ENCODE measurements around the gene FCHSD1.

FCHSD1 gene

GRCh38 chr5:141657404-141657803 is 6.2 kb upstream of the FCHSD1 start:
- no CpG with 5 or more reads among the region's 1 CpG for WGBS (ENCODE audit: insufficient coverage, insufficient read length)
- no peaks in the 10 kb centered on the region for H3K27me3 ChIP-seq (ENCODE audit: control insufficient read depth, insufficient read depth, low read length)
- H3K9me3 ChIP-seq (ENCODE audit: control insufficient read depth, insufficient read depth, low read length), result no peaks in the 10 kb centered on the region
- H3K4me1 ChIP-seq (ENCODE audit: control insufficient read depth, insufficient read depth, low read length), result no peaks in the 10 kb centered on the region
- DNase-seq (ENCODE audit: low read depth, low spot score), result no peak
- H3K36me3 ChIP-seq (ENCODE audit: control insufficient read depth, insufficient read depth, low read length), result peaks cover 24% of the 10 kb centered on the region
- no peak overlapping the region for H3K27ac ChIP-seq (ENCODE audit: low read length)
- no peak overlapping the region for H3K4me3 ChIP-seq (ENCODE audit: low read length)

GRCh38 chr5:141656396-141656795 is 5.2 kb upstream of the FCHSD1 start:
- H3K4me1 ChIP-seq (ENCODE audit: control insufficient read depth, insufficient read depth, low read length), result no peaks in the 10 kb centered on the region
- no peaks in the 10 kb centered on the region for H3K9me3 ChIP-seq (ENCODE audit: control insufficient read depth, insufficient read depth, low read length)
- H3K36me3 ChIP-seq (ENCODE audit: control insufficient read depth, insufficient read depth, low read length), result peaks cover 24% of the 10 kb centered on the region
- no peak for DNase-seq (ENCODE audit: low read depth, low spot score)
- H3K27ac ChIP-seq (ENCODE audit: low read length), result no peak overlapping the region
- no peak overlapping the region; the same call in 1 of the 2 replicates for H3K4me3 ChIP-seq (ENCODE audit: low read length)
- WGBS (ENCODE audit: insufficient coverage, insufficient read length), result no CpG with 5 or more reads among the region's 9 CpGs
- H3K27me3 ChIP-seq (ENCODE audit: control insufficient read depth, insufficient read depth, low read length), result no peaks in the 10 kb centered on the region

- H3K36me3 ChIP-seq (ENCODE audit: control insufficient read depth, insufficient read depth, low read length), result peaks cover 24% of the 10 kb centered on the region
- no peak overlapping the region for H3K27ac ChIP-seq (ENCODE audit: low read length)
- WGBS (ENCODE audit: insufficient coverage, insufficient read length), result no CpG with 5 or more reads among the region's 7 CpGs
- H3K9me3 ChIP-seq (ENCODE audit: control insufficient read depth, insufficient read depth, low read length), result no peaks in the 10 kb centered on the region
- no peak overlapping the region for H3K4me3 ChIP-seq (ENCODE audit: low read length)
- H3K4me1 ChIP-seq (ENCODE audit: control insufficient read depth, insufficient read depth, low read length), result no peaks in the 10 kb centered on the region
- no peaks in the 10 kb centered on the region for H3K27me3 ChIP-seq (ENCODE audit: control insufficient read depth, insufficient read depth, low read length)
- DNase-seq (ENCODE audit: low read depth, low spot score), result no peak
Observed at GRCh38 chr5:141655020-141655419, 3.8 kb upstream of the FCHSD1 start.

GRCh38 chr5:141654298-141654697 is 3.1 kb upstream of the FCHSD1 start:
- Histone ChIP-seq H3K27me3 (ENCODE audit: control insufficient read depth, insufficient read depth, low read length) (no peaks in the 10 kb centered on the region), H3K27ac (ENCODE audit: low read length) (no peak overlapping the region), H3K4me1 (ENCODE audit: control insufficient read depth, insufficient read depth, low read length) (no peaks in the 10 kb centered on the region), H3K36me3 (ENCODE audit: control insufficient read depth, insufficient read depth, low read length) (peaks cover 20% of the 10 kb centered on the region), H3K4me3 (ENCODE audit: low read length) (no peak overlapping the region), H3K9me3 (ENCODE audit: control insufficient read depth, insufficient read depth, low read length) (no peaks in the 10 kb centered on the region)
- DNase-seq (ENCODE audit: low read depth, low spot score), result no peak
- no CpG with 5 or more reads among the region's 2 CpGs for WGBS (ENCODE audit: insufficient coverage, insufficient read length)

GRCh38 chr5:141651728-141652105 is 499 bp upstream of the FCHSD1 start:
- Histone ChIP-seq H3K36me3 (ENCODE audit: control insufficient read depth, insufficient read depth, low read length) (peaks cover 15% of the 10 kb centered on the region), H3K27ac (ENCODE audit: low read length) (no peak overlapping the region), H3K4me3 (ENCODE audit: low read length) (no peak overlapping the region; the same call in 1 of the 2 replicates), H3K27me3 (ENCODE audit: control insufficient read depth, insufficient read depth, low read length) (no peaks in the 10 kb centered on the region), H3K4me1 (ENCODE audit: control insufficient read depth, insufficient read depth, low read length) (no peaks in the 10 kb centered on the region), H3K9me3 (ENCODE audit: control insufficient read depth, insufficient read depth, low read length) (no peaks in the 10 kb centered on the region)
- DNase-seq (ENCODE audit: low read depth, low spot score), result no peak
- no CpG with 5 or more reads among the region's 9 CpGs for WGBS (ENCODE audit: insufficient coverage, insufficient read length)

- no peaks in the 10 kb centered on the region for H3K4me1 ChIP-seq (ENCODE audit: control insufficient read depth, insufficient read depth, low read length)
- H3K27ac ChIP-seq (ENCODE audit: low read length), result no peak overlapping the region
- no peaks in the 10 kb centered on the region for H3K9me3 ChIP-seq (ENCODE audit: control insufficient read depth, insufficient read depth, low read length)
- peaks cover 8% of the 10 kb centered on the region; the same call in 1 of the 2 replicates for H3K36me3 ChIP-seq (ENCODE audit: control insufficient read depth, insufficient read depth, low read length)
- no peak for DNase-seq (ENCODE audit: low read depth, low spot score)
- H3K4me3 ChIP-seq (ENCODE audit: low read length), result no peak overlapping the region
- H3K27me3 ChIP-seq (ENCODE audit: control insufficient read depth, insufficient read depth, low read length), result no peaks in the 10 kb centered on the region
Observed at GRCh38 chr5:141649972-141650371, 1.2 kb downstream of the FCHSD1 start.

GRCh38 chr5:141649056-141649688 is 2.0 kb downstream of the FCHSD1 start:
- Histone ChIP-seq H3K27me3 (ENCODE audit: control insufficient read depth, insufficient read depth, low read length) (no peaks in the 10 kb centered on the region), H3K4me1 (ENCODE audit: control insufficient read depth, insufficient read depth, low read length) (no peaks in the 10 kb centered on the region), H3K9me3 (ENCODE audit: control insufficient read depth, insufficient read depth, low read length) (no peaks in the 10 kb centered on the region), H3K27ac (ENCODE audit: low read length) (no peak overlapping the region), H3K36me3 (ENCODE audit: control insufficient read depth, insufficient read depth, low read length) (peaks cover 10% of the 10 kb centered on the region; the same call in 1 of the 2 replicates), H3K4me3 (ENCODE audit: low read length) (no peak overlapping the region; the same call in 1 of the 2 replicates)
- WGBS (ENCODE audit: insufficient coverage, insufficient read length), result no CpG with 5 or more reads among the region's 17 CpGs
- no peak for DNase-seq (ENCODE audit: low read depth, low spot score)

GRCh38 chr5:141647851-141648250 is 3.4 kb downstream of the FCHSD1 start:
- Histone ChIP-seq H3K4me1 (ENCODE audit: control insufficient read depth, insufficient read depth, low read length) (no peaks in the 10 kb centered on the region), H3K36me3 (ENCODE audit: control insufficient read depth, insufficient read depth, low read length) (peaks cover 8% of the 10 kb centered on the region), H3K9me3 (ENCODE audit: control insufficient read depth, insufficient read depth, low read length) (no peaks in the 10 kb centered on the region), H3K4me3 (ENCODE audit: low read length) (no peak overlapping the region), H3K27me3 (ENCODE audit: control insufficient read depth, insufficient read depth, low read length) (no peaks in the 10 kb centered on the region), H3K27ac (ENCODE audit: low read length) (no peak overlapping the region)
- WGBS (ENCODE audit: insufficient coverage, insufficient read length), result no CpG with 5 or more reads among the region's 3 CpGs
- DNase-seq (ENCODE audit: low read depth, low spot score), result no peak

GRCh38 chr5:141647242-141647641 is 4.0 kb downstream of the FCHSD1 start:
- Histone ChIP-seq H3K9me3 (ENCODE audit: control insufficient read depth, insufficient read depth, low read length) (no peaks in the 10 kb centered on the region), H3K27me3 (ENCODE audit: control insufficient read depth, insufficient read depth, low read length) (no peaks in the 10 kb centered on the region), H3K27ac (ENCODE audit: low read length) (no peak overlapping the region), H3K4me1 (ENCODE audit: control insufficient read depth, insufficient read depth, low read length) (no peaks in the 10 kb centered on the region), H3K4me3 (ENCODE audit: low read length) (no peak overlapping the region), H3K36me3 (ENCODE audit: control insufficient read depth, insufficient read depth, low read length) (peaks cover 10% of the 10 kb centered on the region)
- DNase-seq (ENCODE audit: low read depth, low spot score), result no peak
- no CpG with 5 or more reads among the region's 5 CpGs for WGBS (ENCODE audit: insufficient coverage, insufficient read length)

GRCh38 chr5:141646026-141646425 is 5.2 kb downstream of the FCHSD1 start:
- no peaks in the 10 kb centered on the region for H3K4me1 ChIP-seq (ENCODE audit: control insufficient read depth, insufficient read depth, low read length)
- H3K27me3 ChIP-seq (ENCODE audit: control insufficient read depth, insufficient read depth, low read length), result no peaks in the 10 kb centered on the region
- DNase-seq (ENCODE audit: low read depth, low spot score), result no peak
- no peak overlapping the region for H3K27ac ChIP-seq (ENCODE audit: low read length)
- no peak overlapping the region for H3K4me3 ChIP-seq (ENCODE audit: low read length)
- WGBS (ENCODE audit: insufficient coverage, insufficient read length), result no CpG with 5 or more reads among the region's 6 CpGs
- H3K9me3 ChIP-seq (ENCODE audit: control insufficient read depth, insufficient read depth, low read length), result no peaks in the 10 kb centered on the region
- H3K36me3 ChIP-seq (ENCODE audit: control insufficient read depth, insufficient read depth, low read length), result peaks cover 10% of the 10 kb centered on the region

GRCh38 chr5:141641634-141642267 is 9.5 kb downstream of the FCHSD1 start:
- no peak for DNase-seq (ENCODE audit: low read depth, low spot score)

More at GRCh38 chr5:141641634-141642267, 9.5 kb downstream of the FCHSD1 start:
- Histone ChIP-seq H3K4me3 (ENCODE audit: low read length) (no peak overlapping the region), H3K4me1 (ENCODE audit: control insufficient read depth, insufficient read depth, low read length) (peaks cover 3% of the 10 kb centered on the region; the same call in 1 of the 2 replicates), H3K36me3 (ENCODE audit: control insufficient read depth, insufficient read depth, low read length) (peaks cover 10% of the 10 kb centered on the region), H3K27ac (ENCODE audit: low read length) (no peak overlapping the region), H3K27me3 (ENCODE audit: control insufficient read depth, insufficient read depth, low read length) (no peaks in the 10 kb centered on the region), H3K9me3 (ENCODE audit: control insufficient read depth, insufficient read depth, low read length) (no peaks in the 10 kb centered on the region)
- WGBS (ENCODE audit: insufficient coverage, insufficient read length), result no CpG with 5 or more reads among the region's 2 CpGs
